Measurements from ENCODE around the gene TRIO. TPM values are rescaled to one million over a fixed set of nuclear protein-coding genes. Genes with fewer than 3 reads are reported as not detected.

Gene TRIO
- total RNA-seq, 2 experiments from 2014 or later = 4.1 to 6.5 TPM

GRCh38 chr5:14226149-14226548, 83.0 kb downstream of the TRIO start:
- no peaks in the 10 kb centered on the region for H3K9me3 Mint-ChIP-seq

GRCh38 chr5:14226554-14226953, 83.4 kb downstream of the TRIO start:
- no peak overlapping the region for H3K4me3 Mint-ChIP-seq
- Histone ChIP-seq H3K27me3 (ENCODE audit: control insufficient read depth in 1 of 2, insufficient read depth in 2 of 2, low read length in 2 of 2) (peaks cover 0 to 4% of the 10 kb centered on the region in 2 experiments), H3K9me3 (ENCODE audit: control insufficient read depth in 1 of 2, insufficient read depth in 1 of 2, low read length in 2 of 2) (peaks cover 0 to 3% of the 10 kb centered on the region in 2 experiments), H3K36me3 (ENCODE audit: insufficient read depth, low read length) (no peaks in the 10 kb centered on the region), H3K27ac (ENCODE audit: low read depth in 1 of 2, low read length in 2 of 2) (no peak overlapping the region), H3K4me1 (ENCODE audit: insufficient read depth, low read length) (no peaks in the 10 kb centered on the region), H3K4me3 (ENCODE audit: low read length) (no peak overlapping the region)
- peaks cover 15% of the 10 kb centered on the region for H3K4me1 Mint-ChIP-seq (ENCODE audit: low read depth)
- H3K36me3 Mint-ChIP-seq (ENCODE audit: low read depth) = no peaks in the 10 kb centered on the region
- ChIA-PET POLR2A (no interaction called here), CTCF (no interaction called here)
- DNase-seq = no peak
- intact Hi-C loops (cut with DNase I, micrococcal nuclease) = no loop called here
- no peak for ATAC-seq (ENCODE audit: poor library complexity)
- no peaks in the 10 kb centered on the region for H3K27me3 Mint-ChIP-seq
- no peak for TF ChIP-seq CTCF (IDR thresholded peaks at IDR 0.05)
- no peaks in the 10 kb centered on the region for H3K9me3 Mint-ChIP-seq
- no peak overlapping the region for H3K27ac Mint-ChIP-seq

More at GRCh38 chr5:14226149-14226548, 83.0 kb downstream of the TRIO start:
- Mint-ChIP-seq H3K27ac (no peak overlapping the region), H3K4me3 (no peak overlapping the region), H3K36me3 (ENCODE audit: low read depth) (no peaks in the 10 kb centered on the region), H3K27me3 (no peaks in the 10 kb centered on the region), H3K4me1 (ENCODE audit: low read depth) (peaks cover 19% of the 10 kb centered on the region)
- H3K9me3 ChIP-seq (ENCODE audit: control insufficient read depth in 1 of 2, insufficient read depth in 1 of 2, low read length in 2 of 2) = peaks cover 0 to 3% of the 10 kb centered on the region in 2 experiments
- ChIA-PET POLR2A (no interaction called here), CTCF (no interaction called here)
- peaks cover 0 to 4% of the 10 kb centered on the region in 2 experiments for H3K27me3 ChIP-seq (ENCODE audit: control insufficient read depth in 1 of 2, insufficient read depth in 2 of 2, low read length in 2 of 2)
- intact Hi-C loops (cut with DNase I, micrococcal nuclease) = no loop called here
- no peak overlapping the region for H3K4me3 ChIP-seq (ENCODE audit: low read length)
- no peak for ATAC-seq (ENCODE audit: poor library complexity)
- no peak overlapping the region for H3K27ac ChIP-seq (ENCODE audit: low read depth in 1 of 2, low read length in 2 of 2)
- no peak for TF ChIP-seq CTCF (IDR thresholded peaks at IDR 0.05)
- H3K36me3 ChIP-seq (ENCODE audit: insufficient read depth, low read length) = no peaks in the 10 kb centered on the region
- no peaks in the 10 kb centered on the region for H3K4me1 ChIP-seq (ENCODE audit: insufficient read depth, low read length)
- no peak for DNase-seq

GRCh38 chr5:14226992-14227391, 83.8 kb downstream of the TRIO start:
- Mint-ChIP-seq H3K9me3 (no peaks in the 10 kb centered on the region), H3K4me3 (no peak overlapping the region), H3K4me1 (ENCODE audit: low read depth) (peaks cover 11% of the 10 kb centered on the region), H3K36me3 (ENCODE audit: low read depth) (no peaks in the 10 kb centered on the region), H3K27ac (no peak overlapping the region), H3K27me3 (no peaks in the 10 kb centered on the region)
- CTCF ChIA-PET = no interaction called here
- H3K4me3 ChIP-seq (ENCODE audit: low read length) = no peak overlapping the region
- H3K9me3 ChIP-seq (ENCODE audit: control insufficient read depth in 1 of 2, insufficient read depth in 1 of 2, low read length in 2 of 2) = no peaks in the 10 kb centered on the region
- TF ChIP-seq CTCF (IDR thresholded peaks at IDR 0.05) = no peak
- ATAC-seq (ENCODE audit: poor library complexity) (no peak), DNase-seq (no peak)
- intact Hi-C loops (cut with DNase I, micrococcal nuclease) = no loop called here
- H3K36me3 ChIP-seq (ENCODE audit: insufficient read depth, low read length) = no peaks in the 10 kb centered on the region
- peaks cover 0 to 4% of the 10 kb centered on the region in 2 experiments for H3K27me3 ChIP-seq (ENCODE audit: control insufficient read depth in 1 of 2, insufficient read depth in 2 of 2, low read length in 2 of 2)
- POLR2A ChIA-PET = no interaction called here
- H3K27ac ChIP-seq (ENCODE audit: low read depth in 1 of 2, low read length in 2 of 2) = no peak overlapping the region
- H3K4me1 ChIP-seq (ENCODE audit: insufficient read depth, low read length) = no peaks in the 10 kb centered on the region
